GM19324 (cell line): ENCODE results near the gene ULBP3.
"Not testable (repeated sequence)": the region's sequence is repeated elsewhere in the genome, so short reads cannot be mapped to it uniquely, and the experiment has no call there.

Source experiments
- ATAC-seq: cut with Tn5 transposase; IDR thresholded peaks from one replicate; pipeline ENCODE4 v1.9.1; 2021; ENCODE audit warnings: mild to moderate bottlenecking, moderate library complexity; ENCODE audit not compliant: unreplicated experiment, low FRiP score

The ULBP3 gene

DNA sequence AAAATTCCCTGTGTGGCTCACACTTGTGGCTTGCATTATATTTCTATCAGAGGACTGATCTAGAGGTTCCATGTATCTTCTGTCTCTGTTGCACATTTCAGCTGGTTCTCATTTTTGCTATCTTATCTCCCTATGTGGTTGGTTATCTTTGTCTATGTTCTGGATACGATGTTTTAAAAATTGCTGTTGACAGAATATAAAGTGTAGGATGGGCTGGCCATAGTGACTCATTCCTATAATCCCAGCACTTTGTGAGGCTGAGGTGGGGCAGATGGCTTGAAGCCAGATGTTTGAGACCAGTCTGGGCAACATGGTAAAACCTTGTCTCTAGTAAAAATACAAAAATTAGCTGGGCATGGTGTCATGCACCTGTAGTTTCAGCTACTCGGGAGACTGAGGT is 9.9 kb upstream of the ULBP3 start:
- ATAC-seq, result no peak

GRCh38 chr6:150076196-150076893 is 7.4 kb upstream of the ULBP3 start:
- ATAC-seq, result no peak

DNA sequence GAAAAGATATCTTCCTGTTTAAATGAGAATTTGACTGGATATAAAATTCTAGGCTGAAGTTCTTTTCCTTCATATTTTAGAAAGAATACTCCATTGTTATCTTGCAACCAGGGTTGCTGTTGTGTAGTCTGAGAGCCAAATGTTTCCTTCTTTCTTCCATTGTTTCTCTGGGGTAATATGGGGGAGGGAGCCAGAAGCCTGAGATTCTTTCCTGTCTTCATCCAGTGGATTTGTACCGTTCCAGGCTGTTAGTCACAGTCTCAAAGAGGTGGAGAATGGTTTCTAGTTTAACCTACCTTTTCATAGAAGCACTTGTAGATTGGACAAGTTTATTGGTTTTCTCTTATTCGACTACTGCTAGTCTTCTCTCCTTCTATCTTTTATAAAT is 6.1 kb upstream of the ULBP3 start:
- ATAC-seq, result no peak

DNA sequence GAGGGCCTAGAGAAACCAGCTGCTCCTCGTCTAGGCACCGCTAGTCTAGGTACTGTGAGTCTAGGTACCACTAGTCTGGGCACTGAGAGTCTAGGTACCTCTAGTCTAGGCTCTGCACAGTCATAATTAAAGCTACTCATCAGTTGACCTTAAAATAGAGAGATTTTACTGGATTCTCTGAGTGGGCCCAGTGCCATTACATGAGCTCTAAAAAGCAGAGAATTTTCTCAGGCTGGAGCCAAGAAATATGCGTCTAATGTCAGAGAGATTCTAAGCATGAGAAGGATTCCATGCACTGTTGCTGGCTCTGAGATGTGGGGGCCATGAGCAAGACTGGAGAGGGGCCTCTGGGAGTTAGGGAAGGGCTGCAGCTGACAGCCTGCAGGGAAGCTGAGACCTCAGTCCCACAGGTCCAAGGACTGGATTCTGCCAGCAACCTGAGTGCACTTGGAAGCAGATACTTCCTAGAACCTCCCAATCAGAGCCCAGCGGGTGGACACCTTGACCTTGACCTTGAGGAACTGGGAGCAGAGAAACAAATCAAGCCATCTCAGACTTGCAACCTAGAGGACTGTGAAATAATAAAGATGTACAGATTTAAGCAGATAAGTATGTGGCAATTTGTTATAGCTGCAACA is 5.6 kb upstream of the ULBP3 start:
- not testable (repeated sequence) for ATAC-seq

DNA sequence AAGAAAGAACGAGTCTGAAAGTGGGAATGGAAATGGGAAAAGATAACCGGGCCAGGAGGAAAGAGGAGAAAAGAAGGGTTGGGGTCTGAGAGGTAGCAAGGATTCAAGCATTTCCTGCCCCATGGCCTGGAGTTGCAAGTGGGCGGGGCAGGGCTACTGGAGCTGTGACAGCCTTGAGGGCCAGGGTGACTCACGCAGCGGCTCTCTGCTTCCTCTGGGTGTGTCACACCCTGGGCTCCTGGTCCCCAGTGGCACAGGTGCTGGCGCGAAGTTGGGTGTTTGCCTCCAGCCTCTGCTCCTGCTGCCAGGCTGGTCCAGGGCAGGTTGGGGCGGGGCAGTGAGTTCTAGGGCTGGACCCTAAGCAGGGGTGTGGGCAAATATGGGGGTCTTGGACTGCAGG is 3.3 kb upstream of the ULBP3 start:
- ATAC-seq, result no peak

GRCh38 chr6:150070236-150070818 is 1.4 kb upstream of the ULBP3 start:
- ATAC-seq, result no peak

GRCh38 chr6:150069706-150070105 is 785 bp upstream of the ULBP3 start:
- no peak for ATAC-seq

GRCh38 chr6:150068151-150068550 is 770 bp downstream of the ULBP3 start:
- no peak for ATAC-seq

GRCh38 chr6:150065083-150065482 is 3.8 kb downstream of the ULBP3 start:
- ATAC-seq, result no peak

GRCh38 chr6:150063640-150064039 is 5.3 kb downstream of the ULBP3 start:
- ATAC-seq, result no peak

DNA sequence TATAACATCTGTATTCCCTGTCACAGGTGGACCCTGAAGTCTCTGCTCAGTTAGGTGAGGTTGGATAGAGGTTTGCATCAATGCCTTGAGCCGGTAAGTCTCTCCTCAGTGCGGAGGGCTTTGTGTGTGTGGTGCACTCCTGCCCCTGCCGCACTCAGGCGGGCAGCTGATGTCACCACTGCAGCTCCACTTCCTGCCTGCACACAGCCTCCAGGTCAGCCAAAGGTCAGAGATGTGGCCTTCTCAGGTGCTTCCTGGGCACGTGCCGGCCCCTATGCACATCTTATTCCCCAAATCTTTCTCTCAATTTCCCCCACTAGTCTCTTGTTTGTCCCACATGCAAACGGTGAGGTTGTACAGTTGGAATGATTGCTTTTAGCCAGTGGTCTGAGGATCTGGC is 8.9 kb downstream of the ULBP3 start:
- ATAC-seq, result not testable (repeated sequence)

GRCh38 chr6:150058986-150059385 is 9.9 kb downstream of the ULBP3 start:
- no peak for ATAC-seq

- no peak for ATAC-seq
These were observed 10.6 kb downstream of the ULBP3 start for GRCh38 chr6:150058231-150058792.

DNA sequence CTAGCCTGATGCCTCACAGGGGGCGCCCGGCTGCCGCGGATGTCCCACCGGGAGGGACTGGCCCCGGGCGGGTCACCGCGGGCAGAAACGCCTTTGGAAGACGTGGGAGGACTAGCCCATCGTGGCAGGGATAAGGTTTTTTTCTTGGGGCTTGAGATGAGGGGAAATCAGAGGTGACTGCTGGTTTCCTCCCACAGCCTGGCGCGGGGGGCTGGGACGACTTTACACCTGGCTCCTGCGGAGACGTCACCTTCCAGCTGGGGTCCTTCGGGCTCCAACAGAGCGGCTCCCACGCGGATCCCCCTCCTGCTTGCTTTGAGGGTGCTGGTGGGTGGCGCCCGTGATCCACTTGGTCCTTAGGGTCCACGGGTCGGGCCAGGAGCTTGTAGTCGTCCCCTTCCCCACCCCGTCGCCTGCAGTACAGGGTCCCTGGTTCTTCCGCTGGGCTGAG is 11.4 kb downstream of the ULBP3 start:
- no peak for ATAC-seq

- ATAC-seq, result no peak
These were observed 12.0 kb downstream of the ULBP3 start for GRCh38 chr6:150056916-150057315.

DNA sequence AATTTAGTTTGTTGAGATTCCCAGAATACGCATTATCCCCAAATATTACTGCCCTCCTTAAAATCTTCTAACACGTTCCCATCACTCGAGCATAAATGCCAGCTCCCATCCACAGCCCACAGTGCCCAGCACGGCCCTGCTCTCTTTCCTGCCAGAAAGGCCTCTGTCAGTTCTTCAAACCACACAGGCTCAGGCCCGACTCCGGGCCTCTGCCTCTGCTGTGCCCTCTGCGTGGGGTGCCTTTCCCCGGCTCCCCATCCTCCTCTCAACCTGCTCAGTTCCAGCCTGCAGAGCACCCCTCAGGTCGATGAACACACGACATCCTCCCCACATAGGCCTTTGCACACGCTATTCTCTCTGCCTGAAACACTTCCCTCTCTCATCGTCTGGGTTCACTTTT is 12.8 kb downstream of the ULBP3 start:
- no peak for ATAC-seq

DNA sequence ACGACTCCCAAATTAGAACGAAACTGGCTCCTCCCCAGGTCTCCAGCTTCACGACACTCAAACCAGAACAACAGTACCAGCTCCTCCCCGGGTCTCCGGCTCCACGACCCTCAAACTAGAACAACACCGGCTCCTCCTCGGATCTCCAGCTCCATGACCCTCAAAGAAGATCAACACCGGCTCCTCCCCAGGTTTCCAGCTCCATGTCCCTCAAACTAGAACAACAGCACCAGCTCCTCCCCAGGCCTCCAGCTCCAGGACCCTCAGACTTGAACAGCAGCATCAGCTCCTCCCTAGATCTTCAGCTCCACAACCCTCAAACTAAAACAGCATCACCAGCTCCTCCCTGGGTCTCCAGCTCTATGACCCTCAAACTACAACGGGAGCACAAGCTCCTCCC is 13.8 kb downstream of the ULBP3 start:
- ATAC-seq, result no peak

DNA sequence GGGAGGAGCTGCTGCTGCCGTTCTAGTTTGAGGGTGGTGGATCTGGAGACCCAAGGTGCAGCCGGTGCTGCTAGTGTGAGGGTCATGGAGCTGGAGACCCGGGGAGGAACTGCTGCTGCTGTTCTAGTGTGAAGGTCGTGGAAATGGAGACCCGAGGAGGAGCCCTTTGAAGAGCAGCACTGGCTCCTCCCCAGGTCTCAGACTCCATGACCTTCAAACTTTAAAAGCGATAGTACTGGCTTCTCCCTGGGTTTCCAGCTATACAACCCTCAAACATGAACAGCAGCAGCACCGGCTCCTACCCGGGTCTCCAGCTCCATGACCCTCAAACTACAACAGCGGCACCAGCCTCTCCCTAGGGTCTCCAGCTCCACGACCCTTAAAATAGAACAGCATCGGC is 15.5 kb downstream of the ULBP3 start:
- no peak for ATAC-seq

DNA sequence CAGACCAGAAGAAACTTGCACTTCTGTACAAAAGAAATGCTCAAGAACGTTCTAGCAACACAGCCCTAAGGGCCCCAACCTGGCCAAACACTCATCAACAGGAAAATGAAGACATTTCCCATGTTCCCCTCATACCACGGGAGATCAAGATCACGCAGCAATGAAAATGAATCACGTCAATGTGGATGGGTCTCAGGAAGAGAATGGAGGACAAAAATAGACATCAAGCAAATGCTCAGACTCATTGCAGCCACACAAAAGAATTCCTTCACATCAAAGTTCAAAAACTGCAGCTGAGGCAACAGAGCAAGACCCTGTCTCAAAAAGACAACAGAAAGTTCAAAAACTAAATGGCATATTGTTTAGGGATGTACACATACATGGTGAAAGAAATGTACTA is 18.1 kb downstream of the ULBP3 start:
- ATAC-seq, result no peak

DNA sequence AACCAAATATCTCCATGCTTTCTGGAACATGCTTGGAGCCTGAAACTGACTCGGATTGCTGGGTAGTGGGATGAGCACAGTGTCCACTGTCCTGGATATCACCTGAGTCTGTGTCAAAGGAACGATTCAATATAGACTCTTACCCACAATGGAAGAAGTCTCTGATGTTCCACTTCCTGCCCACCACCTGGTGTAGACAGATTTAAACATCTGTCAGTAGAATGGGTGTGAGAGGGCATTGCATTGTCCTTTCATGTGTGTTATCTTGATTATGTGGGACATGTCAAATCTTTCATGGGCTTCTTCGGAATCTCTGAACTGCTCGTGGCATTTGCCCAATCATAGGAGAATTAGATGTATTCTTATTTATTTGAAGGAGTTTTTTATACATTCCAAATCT is 20.8 kb downstream of the ULBP3 start:
- no peak for ATAC-seq

GRCh38 chr6:150046943-150047342 is 22.0 kb downstream of the ULBP3 start:
- ATAC-seq, result no peak
